Gastroesophageal sphincter (tissue), 4 donors: Measurements from ENCODE around the gene RNF126. TPM values are rescaled to one million over a fixed set of nuclear protein-coding genes. Genes with fewer than 3 reads are reported as not detected.

Experiments
- ATAC-seq: fragments of 150-250 bp; one replicate; pipeline ENCODE4 v1.9.1; 2016; ENCODE audit warnings: mild to moderate bottlenecking, moderate library complexity
- H3K27ac ChIP-seq, 4 donors: fragments of 200-600 bp; sonication (generic) in 3 of 4; 1 replicate in 3 of 4; 2 replicates in 1 of 4; pipeline ENCODE4 v1.5.1; 2016 to 2019
- H3K27me3 ChIP-seq: fragments of 200-600 bp; sonication (generic); one replicate; pipeline ENCODE4 v1.5.1; 2019
- H3K36me3 ChIP-seq, 2 donors: fragments of 200-600 bp; sonication (generic); one replicate each; pipeline ENCODE4 v1.5.1; 2019; ENCODE audit warnings: control low read depth in 1 of 2
- H3K4me1 ChIP-seq, 3 donors: fragments of 200-600 bp; sonication (generic); 1 replicate in 2 of 3; 2 replicates in 1 of 3; pipeline ENCODE4 v1.5.1; 2016 to 2019; ENCODE audit warnings: control low read depth in 2 of 3
- H3K4me3 ChIP-seq, 2 donors: fragments of 200-600 bp; sonication (generic); one replicate each; pipeline ENCODE4 v1.5.1; 2019; ENCODE audit warnings: mild to moderate bottlenecking in 1 of 2, moderate library complexity in 1 of 2
- H3K9me3 ChIP-seq, 3 donors: fragments of 200-600 bp; sonication (generic); one replicate each; pipeline ENCODE4 v1.5.1; 2017 to 2019; ENCODE audit warnings: control low read depth in 2 of 3
- CTCF ChIP-seq, 4 experiments: fragments of 200-600 bp in 2 of 4; fragments of 450-650 bp in 2 of 4; sonication (generic) in 1 of 4; IDR thresholded peaks; one replicate each; pipeline ENCODE4 v1.5.1; 2017 to 2019; ENCODE audit warnings: antibody characterized with exemption in 4 of 4, mild to moderate bottlenecking in 2 of 4, moderate library complexity in 2 of 4
- EP300 ChIP-seq: sonication (generic); formaldehyde crosslinking; IDR thresholded peaks from one replicate; pipeline ENCODE4 v1.6.1; 2017; ENCODE audit warnings: antibody characterized with exemption, mild to moderate bottlenecking
- POLR2A ChIP-seq, 2 donors: fragments of 450-650 bp; IDR thresholded peaks; one replicate each; pipeline ENCODE4 v1.6.1; 2017; ENCODE audit warnings: antibody characterized with exemption in 2 of 2, mild to moderate bottlenecking in 2 of 2, moderate library complexity in 1 of 2
- POLR2AphosphoS5 ChIP-seq: sonication (generic); formaldehyde crosslinking; IDR thresholded peaks from one replicate; pipeline ENCODE4 v1.6.1; 2017; ENCODE audit warnings: antibody characterized with exemption
- WGBS, 2 donors: methylation state at CpG; one replicate each; pipeline ENCODE4 v1.1.5; 2018; ENCODE audit warnings: low coverage in 1 of 2; 5-methylcytosine and 5-hydroxymethylcytosine counted together
- total RNA-seq, 4 donors: library from RNA; depleted of rRNA; stranded (reverse); fragments of >200 nt; gene quantifications; one replicate each; pipeline ENCODE4 v1.1.0, GENCODE V29; 2016

The RNF126 gene
- total RNA-seq, 4 donors from 2014 or later = 47.7 to 57.9 (median 52.0) TPM

DNA sequence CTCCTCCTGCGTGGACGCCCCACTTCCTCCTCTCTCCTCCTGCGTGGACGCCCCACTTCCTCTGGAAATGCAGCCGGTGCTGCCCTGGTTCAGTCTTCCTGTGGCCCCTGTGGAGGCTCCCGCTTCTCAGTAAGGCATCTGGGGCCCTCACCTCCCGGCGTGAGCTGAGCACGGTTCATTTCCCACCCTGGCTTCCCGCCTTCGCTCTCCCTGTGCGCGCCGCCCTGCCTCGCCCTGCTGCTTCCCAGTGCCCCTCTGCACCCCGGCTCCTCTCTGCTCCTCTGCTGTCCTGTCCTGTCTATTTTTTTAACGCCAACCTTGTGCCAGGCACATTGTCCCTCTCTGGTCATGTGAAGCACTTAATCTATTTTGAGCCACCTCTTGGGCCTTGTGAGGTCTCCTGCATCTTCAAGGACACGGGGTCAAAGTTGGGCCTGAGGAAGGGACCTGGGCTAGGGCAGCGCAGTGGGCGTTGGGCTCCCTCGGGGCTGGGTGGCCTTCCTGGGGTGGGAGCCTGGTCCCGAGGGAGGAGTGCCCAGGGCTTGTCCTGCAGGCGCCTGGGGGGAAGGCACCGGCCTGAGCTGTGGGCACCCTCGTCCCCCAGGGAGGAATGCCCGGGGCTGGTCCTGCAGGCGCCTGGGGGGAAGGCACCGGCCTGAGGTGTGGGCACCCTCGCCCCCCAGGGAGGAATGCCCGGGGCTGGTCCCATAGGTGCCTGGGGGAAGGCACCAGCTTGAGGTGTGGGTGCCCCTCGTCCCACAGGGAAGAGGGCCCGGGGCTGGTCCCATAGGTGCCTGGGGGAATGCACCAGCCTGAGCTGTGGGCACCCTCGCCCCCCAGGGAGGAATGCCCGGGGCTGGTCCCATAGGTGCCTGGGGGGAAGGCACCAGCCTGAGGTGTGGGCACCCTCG is 60.4 kb downstream of the RNF126 start:
- ATAC-seq = no peak

GRCh38 chr19:601790-602189 is 61.2 kb downstream of the RNF126 start:
- Histone ChIP-seq H3K4me3 (no peak overlapping the region), H3K27ac (no peak overlapping the region), H3K27me3 (peaks cover 17% of the 10 kb centered on the region), H3K36me3 (no peaks in the 10 kb centered on the region), H3K9me3 (no peaks in the 10 kb centered on the region), H3K4me1 (no peaks in the 10 kb centered on the region)
- WGBS, 2 donors = 79 to 91% methylated on average over 13 of the region's 25 CpGs
- TF ChIP-seq EP300 (no peak), CTCF (IDR thresholded peaks at IDR 0.05) (no peak), POLR2AphosphoS5 (no peak), POLR2A (IDR thresholded peaks at IDR 0.05) (no peak)
- no peak for ATAC-seq

More for the DNA sequence above, 60.4 kb downstream of the RNF126 start:
- no peak overlapping the region for H3K4me3 ChIP-seq
- H3K27me3 ChIP-seq = peaks cover 17% of the 10 kb centered on the region
- no peaks in the 10 kb centered on the region for H3K36me3 ChIP-seq
- no peak overlapping the region for H3K27ac ChIP-seq
- no peaks in the 10 kb centered on the region for H3K4me1 ChIP-seq
- H3K9me3 ChIP-seq = no peaks in the 10 kb centered on the region
- WGBS, 2 donors = 77 to 89% methylated on average over 5 to 13 of the region's 35 CpGs
- TF ChIP-seq EP300 (no peak), CTCF (IDR thresholded peaks at IDR 0.05) (no peak), POLR2AphosphoS5 (no peak), POLR2A (IDR thresholded peaks at IDR 0.05) (no peak)

- 82 to 86% methylated on average over 7 to 27 of the region's 28 CpGs for WGBS, 2 donors
- TF ChIP-seq POLR2AphosphoS5 (no peak), CTCF (IDR thresholded peaks at IDR 0.05) (no peak), EP300 (no peak), POLR2A (IDR thresholded peaks at IDR 0.05) (no peak)
Measured at GRCh38 chr19:601310-601709, 61.7 kb downstream of the RNF126 start.

More at GRCh38 chr19:601310-601709, 61.7 kb downstream of the RNF126 start:
- ATAC-seq = no peak
- Histone ChIP-seq H3K27ac (no peak overlapping the region), H3K9me3 (no peaks in the 10 kb centered on the region), H3K4me3 (no peak overlapping the region), H3K4me1 (no peaks in the 10 kb centered on the region), H3K36me3 (no peaks in the 10 kb centered on the region), H3K27me3 (peaks cover 22% of the 10 kb centered on the region)

Other genes starting within 250 kb of the RNF126 start
- gene SHC2, start 202.2 kb downstream of the RNF126 start, total RNA-seq = 10 to 100 TPM; 14.7 to 24.6 (median 20.4) TPM
- gene MADCAM1, start 166.7 kb downstream of the RNF126 start, total RNA-seq = under 1 TPM in 3 of 4 donors, not detected in 1; 0.20 to 0.46 (median 0.40) TPM
- 10 to 100 TPM; 50.3 to 83.9 (median 69.7) TPM for gene TPGS1, start 155.7 kb downstream of the RNF126 start, total RNA-seq
- gene CDC34, start 131.5 kb downstream of the RNF126 start, total RNA-seq = 10 to 100 TPM; 43.2 to 86.9 (median 70.2) TPM
- 1 to 10 TPM in 1 of 4 donors, under 1 TPM in 1, not detected in 2; 0.62 to 1.8 TPM for gene GZMM, start 119.2 kb downstream of the RNF126 start, total RNA-seq
- gene BSG, start 90.6 kb downstream of the RNF126 start, total RNA-seq = 100 to 1,000 TPM; 347 to 450 (median 384) TPM
- gene HCN2, start 73.3 kb downstream of the RNF126 start, total RNA-seq = under 1 TPM; 0.12 to 0.27 (median 0.21) TPM
- gene POLRMT, start 29.7 kb downstream of the RNF126 start, total RNA-seq = 10 to 100 TPM; 22.1 to 39.5 (median 28.1) TPM
- gene FGF22, start 23.3 kb downstream of the RNF126 start, total RNA-seq = 1 to 10 TPM in 3 of 4 donors, under 1 TPM in 1; 0.67 to 4.7 (median 1.2) TPM
- gene FSTL3, start 13.2 kb upstream of the RNF126 start, total RNA-seq = 100 to 1,000 TPM; 105 to 200 (median 133) TPM
- gene PRSS57, start 32.2 kb upstream of the RNF126 start, total RNA-seq = not detected
- 100 to 1,000 TPM in 1 of 4 donors, 10 to 100 TPM in 3; 21.5 to 111 (median 53.0) TPM for gene PALM, start 45.7 kb upstream of the RNF126 start, total RNA-seq
- under 1 TPM in 1 of 4 donors, not detected in 3; 0.52 TPM for gene MISP, start 87.9 kb upstream of the RNF126 start, total RNA-seq
- gene PTBP1, start 134.2 kb upstream of the RNF126 start, total RNA-seq = 10 to 100 TPM; 68.6 to 95.6 (median 79.3) TPM
- gene PLPPR3, start 158.7 kb upstream of the RNF126 start, total RNA-seq = not detected
- gene AZU1, start 164.6 kb upstream of the RNF126 start, total RNA-seq = under 1 TPM in 1 of 4 donors, not detected in 3; 0.40 TPM
- gene PRTN3, start 177.8 kb upstream of the RNF126 start, total RNA-seq = not detected
- gene ELANE, start 189.1 kb upstream of the RNF126 start, total RNA-seq = 1 to 10 TPM in 3 of 4 donors, under 1 TPM in 1; 0.49 to 2.3 (median 1.7) TPM
- 1,000 to 10,000 TPM in 1 of 4 donors, 100 to 1,000 TPM in 3; 229 to 1,118 (median 654) TPM for gene CFD, start 196.4 kb upstream of the RNF126 start, total RNA-seq
- gene MED16, start 230.0 kb upstream of the RNF126 start, total RNA-seq = 10 to 100 TPM; 20.2 to 40.3 (median 28.1) TPM
- not detected for gene RNU6-9, start 230.3 kb upstream of the RNF126 start, total RNA-seq